HG03521 (cell line): ENCODE measurements around the gene MSMO1.
A peak's percentile ranks its signal among the peaks of the same experiment; 100 is the strongest.

ENCODE experiments used
- ATAC-seq: cut with Tn5 transposase; IDR thresholded peaks from one replicate; pipeline ENCODE4 v1.9.1; 2021; ENCODE audit warnings: mild to moderate bottlenecking, moderate library complexity; ENCODE audit not compliant: unreplicated experiment

Gene MSMO1

DNA sequence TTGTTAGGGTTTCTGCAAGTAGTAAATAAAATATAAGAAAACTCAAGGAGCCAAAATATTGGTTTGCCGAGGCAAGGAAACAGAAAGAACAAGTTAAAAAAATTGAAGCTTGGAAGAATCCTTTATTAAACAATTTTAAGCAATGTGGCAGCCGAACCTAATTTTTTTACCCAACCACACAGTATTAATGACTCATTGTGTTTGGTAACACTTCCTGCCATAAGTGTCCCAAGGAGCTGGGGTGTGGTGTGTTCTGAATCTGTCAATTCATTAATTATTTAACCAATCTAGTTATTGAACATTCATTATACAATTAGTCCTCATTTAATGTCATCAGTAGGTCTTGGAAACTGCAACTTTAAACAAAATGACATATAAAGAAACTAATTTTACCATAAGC is 32.0 kb downstream of the MSMO1 start:
- ATAC-seq, result no peak

DNA sequence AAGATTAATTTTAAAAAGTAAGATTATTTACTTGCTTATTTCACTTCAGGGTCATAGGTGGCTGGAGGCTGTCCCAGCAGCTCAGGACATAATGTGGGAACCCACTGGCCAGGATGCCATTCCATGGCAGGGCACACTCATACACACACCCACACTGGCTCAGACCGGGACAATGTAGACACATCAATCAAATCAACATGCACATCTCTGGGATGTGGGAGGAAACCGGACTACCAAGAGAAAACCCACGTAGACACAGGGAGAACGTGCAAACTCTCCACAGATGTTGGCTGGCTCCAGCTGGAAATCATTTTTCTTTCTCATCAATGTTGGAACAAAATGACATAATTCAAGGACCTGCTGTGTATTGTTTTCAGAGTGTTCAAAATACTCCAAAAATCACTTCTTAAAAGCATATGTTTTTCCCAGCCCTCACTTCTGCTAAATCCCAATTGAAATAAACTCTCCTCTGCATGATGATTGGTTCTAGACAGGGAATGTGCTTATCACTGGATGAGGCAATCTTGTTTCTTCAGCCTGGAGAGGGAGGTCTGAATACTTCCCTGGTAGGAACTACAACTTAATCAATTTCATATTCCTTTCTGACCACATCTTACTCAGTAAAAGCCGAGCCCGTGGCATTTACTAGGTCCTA is 32.7 kb downstream of the MSMO1 start:
- no peak for ATAC-seq

DNA sequence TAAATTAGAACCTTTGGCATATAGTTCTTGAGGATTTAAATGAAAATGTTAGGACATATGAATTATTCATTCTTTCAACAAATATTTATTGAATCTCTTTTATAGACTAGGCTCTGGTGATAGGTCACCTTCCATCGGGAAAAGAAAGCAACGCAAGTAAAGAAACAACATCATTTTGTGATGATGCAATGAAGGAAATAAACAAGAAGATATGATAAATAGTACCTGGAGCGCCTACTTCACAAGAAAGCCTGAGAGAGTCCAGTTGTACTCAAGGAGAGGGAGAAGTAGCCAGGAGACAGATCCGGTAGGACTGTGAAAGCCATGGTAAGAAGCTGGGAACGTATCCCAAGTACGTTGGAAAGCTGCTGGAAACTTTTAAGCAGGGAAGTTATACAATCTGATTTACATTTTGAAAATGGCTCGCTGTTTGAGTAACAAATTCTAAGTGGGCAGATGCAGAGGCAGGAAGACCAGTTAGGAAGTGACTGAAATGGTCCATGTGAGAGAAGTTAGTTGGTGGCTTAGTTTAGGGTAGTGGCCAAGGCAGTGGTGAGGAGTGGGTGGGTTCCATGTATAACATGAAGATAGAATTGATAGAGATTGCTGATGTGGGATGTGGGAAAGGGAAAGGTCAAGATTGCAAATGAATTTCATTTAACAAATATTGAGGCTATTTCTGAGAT is 33.7 kb downstream of the MSMO1 start:
- ATAC-seq, result no peak

DNA sequence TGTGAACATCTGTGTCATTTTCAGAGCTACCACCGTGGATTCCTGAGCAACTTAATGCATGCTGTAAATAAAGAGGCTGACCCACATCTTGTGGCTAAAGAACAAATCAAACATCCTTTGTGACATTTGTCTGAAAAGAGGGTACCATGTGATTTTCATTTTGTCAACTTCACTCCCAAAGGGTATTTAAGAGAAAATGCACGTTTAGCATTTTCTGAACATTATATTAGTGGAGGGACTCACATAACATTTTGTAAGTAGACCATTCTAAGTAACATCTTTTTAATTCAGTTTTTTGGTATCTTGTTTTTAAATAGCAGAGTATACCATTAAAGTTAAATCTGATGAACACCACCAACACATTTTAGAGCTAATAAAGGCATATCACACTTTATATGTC is 34.3 kb downstream of the MSMO1 start:
- no peak for ATAC-seq

DNA sequence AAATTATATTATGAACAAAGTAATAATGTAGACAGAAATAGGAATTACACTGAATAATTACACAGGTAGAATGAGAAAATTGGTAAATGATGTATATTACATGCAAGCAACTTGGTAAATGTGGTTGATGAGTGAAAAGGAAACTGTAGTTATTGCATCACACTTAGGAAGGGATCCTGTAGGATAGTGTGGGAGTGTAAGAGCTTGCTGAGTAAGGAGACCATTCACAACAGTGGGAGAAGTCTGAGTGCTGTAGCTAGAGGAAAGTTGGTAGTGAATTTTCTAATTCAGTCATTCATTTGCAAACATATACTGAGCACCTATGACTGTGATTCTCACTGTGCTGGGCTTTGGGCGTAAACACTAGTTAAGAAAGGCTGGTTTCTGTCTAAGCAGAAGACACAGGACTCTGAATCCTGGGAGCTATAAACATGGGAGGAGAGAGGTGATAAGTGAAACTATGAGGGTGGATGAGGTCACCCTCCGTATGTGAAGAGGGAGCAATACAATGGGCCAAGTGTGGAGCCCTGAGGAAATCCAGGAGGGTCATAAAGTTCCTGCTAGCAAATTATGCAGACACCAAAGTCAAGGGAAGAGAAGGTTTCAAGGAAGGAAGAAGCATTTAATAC is 37.1 kb downstream of the MSMO1 start:
- ATAC-seq, result no peak

DNA sequence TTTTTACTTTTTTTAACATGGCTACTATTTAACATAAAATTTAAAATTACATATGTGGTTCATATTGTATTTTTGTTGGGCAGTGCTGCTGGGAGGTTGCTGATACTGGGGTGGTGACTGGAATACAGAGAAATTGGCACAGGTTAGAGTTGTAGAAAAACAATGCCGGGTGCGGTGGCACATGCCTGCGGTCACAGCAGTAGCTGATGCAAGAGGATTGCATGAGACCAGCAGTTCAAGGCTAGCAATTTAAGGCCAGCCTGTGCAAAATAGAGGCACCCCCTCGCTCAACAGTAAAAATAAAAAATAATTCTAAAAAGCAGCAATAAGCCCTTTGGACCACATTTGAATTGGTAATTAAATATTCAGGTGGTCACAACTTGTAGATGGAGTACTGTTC is 39.6 kb downstream of the MSMO1 start:
- ATAC-seq, result no peak

DNA sequence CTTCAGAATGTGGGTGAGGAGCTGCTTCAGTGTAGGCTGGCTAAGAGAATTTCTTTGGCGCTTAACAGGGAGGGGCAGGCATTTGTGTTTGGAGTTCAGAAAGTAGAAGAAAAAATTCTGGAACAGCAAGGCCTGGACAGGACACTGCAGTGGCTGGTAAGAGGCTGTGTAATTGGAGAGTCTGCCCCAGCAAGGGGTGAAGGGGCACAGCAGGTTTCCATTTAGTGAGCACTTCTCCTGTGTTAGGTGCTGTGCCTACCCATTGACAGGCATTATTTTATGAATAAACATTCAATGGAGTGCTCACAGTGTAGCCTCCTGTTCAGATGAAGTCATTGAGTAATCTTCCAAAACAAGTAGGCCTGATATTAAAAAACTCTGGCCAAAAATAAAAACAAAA is 40.6 kb downstream of the MSMO1 start:
- ATAC-seq, result no peak

DNA sequence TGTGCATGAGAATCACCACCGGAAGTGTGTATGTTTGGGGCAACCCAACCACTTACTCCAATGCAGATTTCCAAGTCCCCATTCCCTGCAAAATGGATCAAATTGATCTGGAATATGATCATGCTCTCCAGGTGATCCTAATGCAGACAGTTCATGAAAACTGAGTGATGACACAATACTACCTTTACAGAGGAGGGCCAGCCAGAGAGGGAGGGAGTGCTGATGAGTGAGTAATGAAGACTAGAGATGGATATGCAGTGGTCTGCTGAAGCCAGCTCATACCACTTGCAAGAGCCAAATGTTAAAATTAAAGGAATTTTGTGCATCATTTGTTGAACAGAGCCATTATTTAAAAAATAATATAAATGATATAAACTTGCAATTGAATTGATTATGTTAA is 41.1 kb downstream of the MSMO1 start:
- ATAC-seq, result no peak

DNA sequence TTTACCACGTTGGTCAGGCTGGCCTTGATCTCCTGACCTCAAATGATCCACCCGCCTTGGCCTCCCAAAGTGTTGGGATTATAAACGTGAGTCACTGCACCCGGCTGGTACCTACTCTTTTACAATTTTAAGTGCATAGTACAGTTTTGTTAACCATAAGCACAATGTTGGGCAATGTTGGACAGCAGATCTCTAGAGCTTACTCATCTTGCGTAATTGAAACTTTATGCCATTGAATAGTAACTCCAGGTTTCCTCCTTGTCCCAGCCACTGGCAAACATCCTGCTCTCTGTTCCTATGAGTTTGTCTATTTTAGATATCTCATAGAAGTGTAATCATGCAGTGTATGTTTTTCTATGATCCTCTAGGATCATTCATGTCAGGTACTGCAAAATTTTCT is 42.1 kb downstream of the MSMO1 start:
- ATAC-seq, result no peak

DNA sequence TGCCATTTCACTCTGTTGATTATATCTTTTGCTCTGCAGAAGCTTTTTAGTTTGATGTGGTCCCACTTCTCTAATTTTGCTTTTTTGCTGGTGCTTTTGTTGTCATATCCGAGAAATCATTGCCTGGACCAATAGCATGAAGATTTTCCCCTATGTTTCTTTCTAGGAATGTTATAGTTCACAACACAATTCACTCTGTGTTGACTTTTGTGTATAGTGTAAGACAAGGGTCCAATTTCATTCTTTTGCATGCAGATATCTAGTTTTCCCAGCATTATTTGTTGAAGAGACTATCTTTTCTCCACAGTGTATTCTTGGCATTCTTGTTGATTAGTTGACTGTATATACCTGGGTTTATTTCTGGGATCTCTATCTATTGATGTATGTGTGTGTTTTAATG is 43.1 kb downstream of the MSMO1 start:
- ATAC-seq, result no peak

DNA sequence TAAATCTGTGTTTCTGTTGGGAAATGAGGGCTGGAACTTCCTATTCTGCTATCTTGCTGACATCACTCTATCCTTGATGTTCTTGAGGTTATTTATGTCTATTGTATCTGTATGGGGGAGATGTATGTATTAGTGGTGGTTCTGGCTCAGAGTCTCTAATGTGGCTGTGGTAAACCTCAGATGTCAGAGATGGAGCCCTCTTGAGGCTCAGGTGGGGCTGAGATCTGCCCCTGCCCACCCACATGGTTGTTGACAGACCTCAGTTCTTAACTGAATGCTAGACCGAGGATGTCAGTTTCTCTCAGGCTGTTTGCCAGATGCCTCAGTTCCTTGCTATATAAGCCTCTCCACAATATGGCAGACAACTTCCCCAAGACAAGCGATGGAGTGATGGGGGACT is 48.0 kb downstream of the MSMO1 start:
- ATAC-seq, result no peak

DNA sequence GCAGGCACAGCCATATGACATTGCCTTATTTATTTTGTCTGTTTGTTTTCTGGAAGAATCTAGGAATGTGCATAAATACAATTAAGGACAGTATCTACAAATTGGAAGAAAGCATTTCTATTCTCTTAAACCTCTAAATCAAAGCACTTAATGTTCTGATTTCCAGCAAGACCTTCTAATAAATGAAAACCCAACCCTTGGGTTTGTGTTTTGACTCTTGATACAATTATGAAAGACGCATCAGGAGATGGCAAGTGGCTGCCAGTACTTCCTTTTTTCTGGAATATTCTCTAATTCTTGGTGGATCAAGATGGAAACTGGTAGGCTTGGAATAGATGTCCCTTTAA is 50.9 kb downstream of the MSMO1 start:
- ATAC-seq, result no peak

DNA sequence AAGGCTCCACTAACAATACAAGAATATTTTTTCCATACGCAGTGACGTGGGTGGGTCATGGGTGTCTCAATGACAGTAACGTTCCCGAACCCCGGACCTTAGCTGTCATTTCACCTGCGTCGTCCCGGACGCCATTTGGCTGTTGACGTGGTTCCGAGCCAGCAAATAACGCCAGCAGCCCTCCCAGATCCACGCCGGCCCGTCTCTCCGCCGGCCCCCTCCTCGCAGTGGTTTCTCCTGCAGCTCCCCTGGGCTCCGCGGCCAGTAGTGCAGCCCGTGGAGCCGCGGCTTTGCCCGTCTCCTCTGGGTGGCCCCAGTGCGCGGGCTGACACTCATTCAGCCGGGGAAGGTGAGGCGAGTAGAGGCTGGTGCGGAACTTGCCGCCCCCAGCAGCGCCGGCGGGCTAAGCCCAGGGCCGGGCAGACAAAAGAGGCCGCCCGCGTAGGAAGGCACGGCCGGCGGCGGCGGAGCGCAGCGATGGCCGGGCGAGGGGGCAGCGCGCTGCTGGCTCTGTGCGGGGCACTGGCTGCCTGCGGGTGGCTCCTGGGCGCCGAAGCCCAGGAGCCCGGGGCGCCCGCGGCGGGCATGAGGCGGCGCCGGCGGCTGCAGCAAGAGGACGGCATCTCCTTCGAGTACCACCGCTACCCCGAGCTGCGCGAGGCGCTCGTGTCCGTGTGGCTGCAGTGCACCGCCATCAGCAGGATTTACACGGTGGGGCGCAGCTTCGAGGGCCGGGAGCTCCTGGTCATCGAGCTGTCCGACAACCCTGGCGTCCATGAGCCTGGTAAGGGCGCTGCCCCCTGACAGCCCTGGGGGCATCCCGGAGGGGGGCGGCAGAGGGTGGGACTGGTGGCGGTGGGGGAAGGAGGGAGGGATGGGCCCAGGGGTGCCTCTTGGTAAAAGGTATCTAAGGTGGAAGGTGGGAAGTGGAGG is 51.5 kb downstream of the MSMO1 start, which contains the start of gene CPE:
Gene CPE (plus strand): TSS at position 264 of the 933 bp plus-strand sequence. CDS start 214 bp downstream, at position 478.
- ATAC-seq, result peak; percentile 93

DNA sequence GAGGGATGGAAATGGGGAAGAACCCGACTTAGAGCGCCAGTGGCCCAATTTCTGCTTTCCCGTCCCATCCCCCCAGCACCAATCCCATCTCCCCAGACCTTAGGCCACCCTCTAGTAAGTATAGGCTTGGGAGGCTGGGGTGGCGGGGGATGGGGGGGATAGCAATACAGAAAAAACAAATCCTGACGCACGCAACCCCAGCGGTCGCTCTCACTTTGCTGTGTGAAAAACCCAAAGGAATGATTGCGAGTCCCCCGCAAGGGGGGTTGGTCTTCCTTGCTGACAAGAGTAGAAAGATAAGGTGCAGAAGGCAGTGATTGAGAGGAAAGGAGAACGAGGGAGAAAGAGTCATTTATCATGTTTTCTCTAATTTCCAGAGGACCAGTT is 52.2 kb downstream of the MSMO1 start:
- no peak for ATAC-seq

DNA sequence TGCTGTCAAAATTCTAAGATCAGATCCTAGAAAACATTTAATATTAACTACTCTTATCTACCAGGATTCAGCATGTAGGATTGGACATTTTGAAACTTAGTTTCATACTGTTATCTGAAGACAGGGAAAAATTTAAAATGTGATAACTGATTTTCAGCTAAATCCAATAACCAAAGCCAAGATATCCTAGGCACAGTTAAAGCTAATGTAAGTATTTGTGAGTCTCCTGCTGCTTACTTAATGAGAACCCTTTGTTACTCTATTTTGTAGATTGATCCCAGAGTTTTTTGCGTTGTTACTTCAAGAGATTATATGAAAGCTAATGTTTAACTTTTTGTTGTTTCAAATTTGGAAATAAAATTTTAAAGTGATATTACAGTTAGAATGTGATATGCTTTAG is 53.3 kb downstream of the MSMO1 start:
- no peak for ATAC-seq

DNA sequence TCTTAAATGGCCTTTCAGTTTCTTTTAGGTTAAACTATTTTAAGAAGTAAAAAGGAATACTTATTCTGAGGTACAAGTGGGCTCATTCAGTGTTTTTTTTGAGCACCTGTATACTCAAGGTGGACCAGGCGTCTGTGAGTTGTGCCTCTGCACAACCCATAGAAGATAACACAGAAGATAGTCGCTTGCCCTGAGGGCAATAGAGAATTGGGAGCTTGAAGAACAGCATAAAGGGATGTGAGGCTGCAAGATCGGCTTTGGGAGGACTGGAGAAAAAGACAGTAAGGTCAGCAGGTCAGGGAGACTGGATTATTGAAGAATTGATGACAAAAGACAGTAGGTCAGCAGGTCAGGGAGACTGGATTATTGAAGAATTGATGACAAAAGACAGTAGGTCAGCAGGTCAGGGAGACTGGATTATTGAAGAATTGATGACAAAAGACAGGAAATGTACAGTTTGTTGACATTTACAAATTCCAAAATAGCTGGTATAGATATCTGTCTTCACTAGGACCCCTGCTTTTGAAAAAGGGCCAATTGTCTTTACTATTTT is 54.4 kb downstream of the MSMO1 start:
- ATAC-seq, result no peak

DNA sequence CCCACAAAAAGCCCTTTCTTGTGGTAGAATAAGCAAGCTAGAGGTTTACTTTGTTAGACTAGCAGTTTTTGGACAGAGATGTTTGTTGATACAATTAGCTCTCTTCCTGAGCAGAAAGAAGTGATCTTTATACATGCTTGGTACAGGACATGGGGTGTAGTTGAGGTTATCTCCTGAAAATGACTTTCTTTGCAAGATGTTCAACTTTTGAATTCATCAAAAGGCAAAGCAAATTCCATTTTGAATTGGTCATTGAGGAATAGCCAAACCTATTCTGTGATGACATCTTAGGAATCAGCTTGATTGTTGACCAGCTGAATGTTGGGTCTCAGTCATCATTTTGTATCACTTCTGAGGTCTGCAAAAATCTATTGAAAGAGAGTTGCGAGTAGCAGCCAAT is 55.2 kb downstream of the MSMO1 start:
- ATAC-seq, result no peak

DNA sequence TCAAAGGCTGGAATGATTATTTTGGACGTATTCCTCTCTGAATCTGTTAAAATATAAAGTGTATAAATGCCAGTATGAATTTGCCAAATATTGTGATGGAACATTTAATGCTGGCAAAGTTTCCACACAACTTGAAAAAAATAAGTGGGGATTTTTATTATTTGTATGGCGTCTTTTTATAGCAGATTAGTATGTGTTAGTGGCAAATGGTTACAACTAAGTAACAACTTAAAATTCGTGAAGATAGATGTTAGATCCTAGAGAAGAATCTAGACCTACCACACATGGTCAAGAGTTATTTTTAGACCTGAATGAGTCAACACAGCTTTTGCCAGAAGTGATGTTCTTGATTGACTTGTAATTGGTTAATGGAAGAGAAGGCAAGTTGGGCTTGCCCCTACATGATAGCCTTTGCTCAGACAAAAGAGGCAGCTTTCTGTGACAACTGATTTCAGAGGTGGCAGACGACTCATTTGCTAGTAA is 56.2 kb downstream of the MSMO1 start:
- no peak for ATAC-seq

DNA sequence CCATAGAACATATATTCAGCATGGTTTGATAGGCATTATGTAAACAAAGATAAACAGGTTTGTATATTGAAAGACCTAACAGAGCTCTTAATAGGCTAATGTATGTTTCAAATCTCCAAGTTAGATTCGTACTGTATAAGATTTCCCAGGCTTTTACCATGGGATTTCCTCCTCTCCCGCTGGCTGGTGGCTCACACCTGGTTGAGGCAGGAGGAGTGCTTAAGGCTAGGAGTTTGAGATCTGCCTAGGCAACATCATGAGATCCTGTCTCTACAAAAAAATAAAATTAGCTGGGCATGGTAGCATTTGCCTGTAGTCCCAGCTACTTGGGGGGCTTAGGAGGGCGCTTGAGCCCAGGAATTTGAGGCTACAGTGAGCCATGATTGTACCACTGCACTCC is 56.7 kb downstream of the MSMO1 start:
- ATAC-seq, result no peak

DNA sequence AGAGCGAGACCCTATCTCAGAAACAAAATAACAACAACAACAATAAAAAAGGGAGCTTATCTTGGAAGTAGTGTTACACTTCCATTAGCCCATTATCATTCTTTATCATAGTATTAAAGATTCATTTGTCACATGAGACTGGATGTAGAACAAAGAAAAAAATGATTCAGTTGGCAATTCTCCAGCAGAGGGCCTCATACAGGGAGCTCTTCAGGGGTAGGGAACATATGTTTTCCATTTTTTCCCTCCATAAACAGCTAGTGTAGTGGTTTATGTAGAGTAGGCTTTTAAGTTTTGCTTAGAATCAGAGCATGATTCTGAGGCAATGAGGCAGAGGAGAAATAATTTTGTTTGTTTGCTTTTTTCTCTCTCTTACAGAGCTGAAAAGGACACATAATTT is 57.1 kb downstream of the MSMO1 start:
- no peak for ATAC-seq

DNA sequence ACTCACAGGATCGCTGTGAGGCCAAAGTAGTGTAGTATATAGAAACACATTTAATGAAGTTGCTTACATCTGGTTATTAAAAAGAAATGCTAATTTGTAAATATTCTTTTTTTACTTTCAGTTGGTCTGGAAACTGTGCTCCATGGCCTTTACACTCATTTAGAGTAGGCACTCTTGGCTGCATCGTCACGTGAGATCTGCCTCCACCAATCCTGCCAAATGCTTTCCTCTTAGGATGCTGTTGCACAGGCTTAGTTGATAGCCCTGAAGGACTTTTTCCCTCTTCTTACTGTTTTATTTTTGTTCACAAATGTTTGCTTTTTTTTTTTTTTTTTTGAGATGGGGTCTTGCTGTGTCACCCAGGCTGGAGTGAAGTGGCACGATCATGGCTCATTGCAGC is 57.7 kb downstream of the MSMO1 start:
- no peak for ATAC-seq
